Measurements from ENCODE around the gene DIS3L2. TPM values are rescaled to one million over a fixed set of nuclear protein-coding genes. Genes with fewer than 3 reads are reported as not detected.

Gene DIS3L2
- total and polyA plus RNA-seq, 2 experiments from 2014 or later: 15.2 to 25.3 TPM

DNA sequence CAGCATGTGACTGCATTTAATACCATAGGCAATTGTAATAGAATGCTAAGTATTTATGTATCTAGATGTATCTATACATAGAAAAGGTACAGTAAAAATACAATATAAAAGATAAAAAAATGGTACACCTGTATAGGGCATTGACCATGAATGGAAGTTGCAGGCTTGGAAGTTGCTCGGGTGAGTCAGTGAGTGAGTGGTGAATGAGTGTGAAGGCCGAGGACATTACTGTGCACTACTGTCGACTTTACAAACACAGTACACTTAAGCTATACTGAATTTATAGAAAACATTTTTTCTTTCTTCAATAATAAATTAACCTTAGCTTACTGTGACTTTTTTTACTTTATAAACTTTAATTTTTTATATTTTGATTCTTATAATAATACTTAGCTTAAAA is 8.9 kb downstream of the DIS3L2 start:
- no peak overlapping the region for H2AFZ ChIP-seq
- no peak overlapping the region for H3K27ac ChIP-seq (ENCODE audit: low read depth)
- no peak overlapping the region for H3K4me3 Mint-ChIP-seq
- no peak overlapping the region for H3K4me3 ChIP-seq
- H3K27me3 ChIP-seq (ENCODE audit: insufficient read depth): no peaks in the 10 kb centered on the region
- no peaks in the 10 kb centered on the region for H3F3A ChIP-seq (replicated peaks; ENCODE audit: low read depth)
- H3K36me3 ChIP-seq (ENCODE audit: insufficient read depth): no peaks in the 10 kb centered on the region
- peaks cover 17% of the 10 kb centered on the region; the same call in 2 of the 3 replicates for H3K9me3 Mint-ChIP-seq
- no peaks in the 10 kb centered on the region for H3K4me1 Mint-ChIP-seq
- ATAC-seq: no peak
- TF ChIP-seq POLR2AphosphoS5 (IDR thresholded peaks at IDR 0.05; ENCODE audit: low read depth) (no peak), ZNF114 (CRISPR knock-in tag; IDR thresholded peaks at IDR 0.05) (no peak), EZH2phosphoT487 (IDR thresholded peaks at IDR 0.05; ENCODE audit: unreplicated experiment) (no peak), ZNF331 (CRISPR knock-in tag; IDR thresholded peaks at IDR 0.05; ENCODE audit: low read depth) (no peak), CREB1 (CRISPR knock-in tag; IDR thresholded peaks at IDR 0.05; ENCODE audit: low read depth) (no peak), CTCF (conservative IDR thresholded peaks at IDR 0.05; ENCODE audit: low read depth in 2 of 2) (no peak), EZH2 (IDR thresholded peaks at IDR 0.05; ENCODE audit: low read depth, unreplicated experiment) (no peak), NANOG (IDR thresholded peaks at IDR 0.05; ENCODE audit: borderline replicate concordance) (no peak), JUNB (IDR thresholded peaks at IDR 0.05; ENCODE audit: unreplicated experiment) (no peak)
- TF ChIP-seq, protein P1, sequence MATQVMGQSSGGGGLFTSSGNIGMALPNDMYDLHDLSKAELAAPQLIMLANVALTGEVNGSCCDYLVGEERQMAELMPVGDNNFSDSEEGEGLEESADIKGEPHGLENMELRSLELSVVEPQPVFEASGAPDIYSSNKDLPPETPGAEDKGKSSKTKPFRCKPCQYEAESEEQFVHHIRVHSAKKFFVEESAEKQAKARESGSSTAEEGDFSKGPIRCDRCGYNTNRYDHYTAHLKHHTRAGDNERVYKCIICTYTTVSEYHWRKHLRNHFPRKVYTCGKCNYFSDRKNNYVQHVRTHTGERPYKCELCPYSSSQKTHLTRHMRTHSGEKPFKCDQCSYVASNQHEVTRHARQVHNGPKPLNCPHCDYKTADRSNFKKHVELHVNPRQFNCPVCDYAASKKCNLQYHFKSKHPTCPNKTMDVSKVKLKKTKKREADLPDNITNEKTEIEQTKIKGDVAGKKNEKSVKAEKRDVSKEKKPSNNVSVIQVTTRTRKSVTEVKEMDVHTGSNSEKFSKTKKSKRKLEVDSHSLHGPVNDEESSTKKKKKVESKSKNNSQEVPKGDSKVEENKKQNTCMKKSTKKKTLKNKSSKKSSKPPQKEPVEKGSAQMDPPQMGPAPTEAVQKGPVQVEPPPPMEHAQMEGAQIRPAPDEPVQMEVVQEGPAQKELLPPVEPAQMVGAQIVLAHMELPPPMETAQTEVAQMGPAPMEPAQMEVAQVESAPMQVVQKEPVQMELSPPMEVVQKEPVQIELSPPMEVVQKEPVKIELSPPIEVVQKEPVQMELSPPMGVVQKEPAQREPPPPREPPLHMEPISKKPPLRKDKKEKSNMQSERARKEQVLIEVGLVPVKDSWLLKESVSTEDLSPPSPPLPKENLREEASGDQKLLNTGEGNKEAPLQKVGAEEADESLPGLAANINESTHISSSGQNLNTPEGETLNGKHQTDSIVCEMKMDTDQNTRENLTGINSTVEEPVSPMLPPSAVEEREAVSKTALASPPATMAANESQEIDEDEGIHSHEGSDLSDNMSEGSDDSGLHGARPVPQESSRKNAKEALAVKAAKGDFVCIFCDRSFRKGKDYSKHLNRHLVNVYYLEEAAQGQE (IDR thresholded peaks at IDR 0.05; ENCODE audit: unreplicated experiment): no peak
- TF ChIP-seq, protein P2, sequence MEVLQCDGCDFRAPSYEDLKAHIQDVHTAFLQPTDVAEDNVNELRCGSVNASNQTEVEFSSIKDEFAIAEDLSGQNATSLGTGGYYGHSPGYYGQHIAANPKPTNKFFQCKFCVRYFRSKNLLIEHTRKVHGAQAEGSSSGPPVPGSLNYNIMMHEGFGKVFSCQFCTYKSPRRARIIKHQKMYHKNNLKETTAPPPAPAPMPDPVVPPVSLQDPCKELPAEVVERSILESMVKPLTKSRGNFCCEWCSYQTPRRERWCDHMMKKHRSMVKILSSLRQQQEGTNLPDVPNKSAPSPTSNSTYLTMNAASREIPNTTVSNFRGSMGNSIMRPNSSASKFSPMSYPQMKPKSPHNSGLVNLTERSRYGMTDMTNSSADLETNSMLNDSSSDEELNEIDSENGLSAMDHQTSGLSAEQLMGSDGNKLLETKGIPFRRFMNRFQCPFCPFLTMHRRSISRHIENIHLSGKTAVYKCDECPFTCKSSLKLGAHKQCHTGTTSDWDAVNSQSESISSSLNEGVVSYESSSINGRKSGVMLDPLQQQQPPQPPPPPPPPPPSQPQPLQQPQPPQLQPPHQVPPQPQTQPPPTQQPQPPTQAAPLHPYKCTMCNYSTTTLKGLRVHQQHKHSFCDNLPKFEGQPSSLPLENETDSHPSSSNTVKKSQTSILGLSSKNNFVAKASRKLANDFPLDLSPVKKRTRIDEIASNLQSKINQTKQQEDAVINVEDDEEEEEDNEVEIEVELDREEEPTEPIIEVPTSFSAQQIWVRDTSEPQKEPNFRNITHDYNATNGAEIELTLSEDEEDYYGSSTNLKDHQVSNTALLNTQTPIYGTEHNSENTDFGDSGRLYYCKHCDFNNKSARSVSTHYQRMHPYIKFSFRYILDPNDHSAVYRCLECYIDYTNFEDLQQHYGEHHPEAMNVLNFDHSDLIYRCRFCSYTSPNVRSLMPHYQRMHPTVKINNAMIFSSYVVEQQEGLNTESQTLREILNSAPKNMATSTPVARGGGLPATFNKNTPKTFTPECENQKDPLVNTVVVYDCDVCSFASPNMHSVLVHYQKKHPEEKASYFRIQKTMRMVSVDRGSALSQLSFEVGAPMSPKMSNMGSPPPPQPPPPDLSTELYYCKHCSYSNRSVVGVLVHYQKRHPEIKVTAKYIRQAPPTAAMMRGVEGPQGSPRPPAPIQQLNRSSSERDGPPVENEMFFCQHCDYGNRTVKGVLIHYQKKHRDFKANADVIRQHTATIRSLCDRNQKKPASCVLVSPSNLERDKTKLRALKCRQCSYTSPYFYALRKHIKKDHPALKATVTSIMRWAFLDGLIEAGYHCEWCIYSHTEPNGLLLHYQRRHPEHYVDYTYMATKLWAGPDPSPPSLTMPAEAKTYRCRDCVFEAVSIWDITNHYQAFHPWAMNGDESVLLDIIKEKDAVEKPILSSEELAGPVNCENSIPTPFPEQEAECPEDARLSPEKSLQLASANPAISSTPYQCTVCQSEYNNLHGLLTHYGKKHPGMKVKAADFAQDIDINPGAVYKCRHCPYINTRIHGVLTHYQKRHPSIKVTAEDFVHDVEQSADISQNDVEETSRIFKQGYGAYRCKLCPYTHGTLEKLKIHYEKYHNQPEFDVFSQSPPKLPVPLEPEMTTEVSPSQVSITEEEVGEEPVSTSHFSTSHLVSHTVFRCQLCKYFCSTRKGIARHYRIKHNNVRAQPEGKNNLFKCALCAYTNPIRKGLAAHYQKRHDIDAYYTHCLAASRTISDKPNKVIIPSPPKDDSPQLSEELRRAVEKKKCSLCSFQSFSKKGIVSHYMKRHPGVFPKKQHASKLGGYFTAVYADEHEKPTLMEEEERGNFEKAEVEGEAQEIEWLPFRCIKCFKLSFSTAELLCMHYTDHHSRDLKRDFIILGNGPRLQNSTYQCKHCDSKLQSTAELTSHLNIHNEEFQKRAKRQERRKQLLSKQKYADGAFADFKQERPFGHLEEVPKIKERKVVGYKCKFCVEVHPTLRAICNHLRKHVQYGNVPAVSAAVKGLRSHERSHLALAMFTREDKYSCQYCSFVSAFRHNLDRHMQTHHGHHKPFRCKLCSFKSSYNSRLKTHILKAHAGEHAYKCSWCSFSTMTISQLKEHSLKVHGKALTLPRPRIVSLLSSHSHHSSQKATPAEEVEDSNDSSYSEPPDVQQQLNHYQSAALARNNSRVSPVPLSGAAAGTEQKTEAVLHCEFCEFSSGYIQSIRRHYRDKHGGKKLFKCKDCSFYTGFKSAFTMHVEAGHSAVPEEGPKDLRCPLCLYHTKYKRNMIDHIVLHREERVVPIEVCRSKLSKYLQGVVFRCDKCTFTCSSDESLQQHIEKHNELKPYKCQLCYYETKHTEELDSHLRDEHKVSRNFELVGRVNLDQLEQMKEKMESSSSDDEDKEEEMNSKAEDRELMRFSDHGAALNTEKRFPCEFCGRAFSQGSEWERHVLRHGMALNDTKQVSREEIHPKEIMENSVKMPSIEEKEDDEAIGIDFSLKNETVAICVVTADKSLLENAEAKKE (CRISPR knock-in tag; IDR thresholded peaks at IDR 0.05): no peak
- H3K79me2 ChIP-seq (replicated peaks; ENCODE audit: insufficient read depth): peaks cover 43% of the 10 kb centered on the region
- H3K9me2 ChIP-seq (ENCODE audit: insufficient read depth): no peaks in the 10 kb centered on the region
- H3K27ac Mint-ChIP-seq: no peak overlapping the region
- H3K4me2 ChIP-seq: no peak overlapping the region
- no peaks in the 10 kb centered on the region for H3K4me1 ChIP-seq (ENCODE audit: insufficient read depth)
- DNase-seq (ENCODE audit: low spot score): no peak
- peaks cover 17% of the 10 kb centered on the region; the same call in 1 of the 3 replicates for H3K36me3 Mint-ChIP-seq (ENCODE audit: low read depth)
- H4K20me1 ChIP-seq (replicated peaks; ENCODE audit: insufficient read depth): peaks cover 3% of the 10 kb centered on the region; the same call in 1 of the 2 replicates
- H3K27me3 Mint-ChIP-seq (ENCODE audit: insufficient read depth, low read depth, poor library complexity): peaks cover 4% of the 10 kb centered on the region
